OCI-LY3 (cell line): ENCODE results near the gene PADI3.

Experiments
- H2AFZ ChIP-seq: fragments of 200-600, 300-600 bp; shearing (Covaris generic); 2 replicates; pipeline ENCODE4 v1.6.0; 2014; ENCODE audit warnings: antibody characterized with exemption, low read depth, low read length
- H3K27ac ChIP-seq: fragments of 200-600, 300-600 bp; sonication (generic); 2 replicates; pipeline ENCODE4 v1.5.1; 2014; ENCODE audit warnings: mild to moderate bottlenecking, low read length, moderate library complexity, mixed read lengths
- H3K27me3 ChIP-seq: fragments of 200-600, 300-600 bp; sonication (generic); 2 replicates; pipeline ENCODE4 v1.6.1; 2014; ENCODE audit warnings: low read depth, low read length, mixed read lengths
- H3K36me3 ChIP-seq: fragments of 200-600, 300-600 bp; sonication (generic); replicated peaks from 2 replicates; pipeline ENCODE3; 2014; ENCODE audit warnings: low read depth, low read length, mixed read lengths
- H3K4me1 ChIP-seq: fragments of 300-600, 200-600 bp; sonication (generic); 2 replicates; pipeline ENCODE4 v1.6.1; 2014; ENCODE audit warnings: low read length, mixed read lengths
- H3K4me2 ChIP-seq: fragments of 200-600, 300-600 bp; sonication (generic); 2 replicates; pipeline ENCODE4 v1.6.1; 2014; ENCODE audit warnings: low read length, mixed read lengths
- H3K4me3 ChIP-seq: fragments of 300-600, 200-600 bp; sonication (generic); 2 replicates; pipeline ENCODE4 v1.5.1; 2014; ENCODE audit warnings: antibody characterized with exemption, mild to moderate bottlenecking, low read length, moderate library complexity
- H3K79me2 ChIP-seq: fragments of 300-600, 200-600 bp; shearing (Covaris generic); 2 replicates; pipeline ENCODE4 v1.6.1; 2014; ENCODE audit warnings: mild to moderate bottlenecking, low read length, mixed read lengths
- H3K9ac ChIP-seq: fragments of 300-600, 200-600 bp; shearing (Covaris generic); 2 replicates; pipeline ENCODE4 v1.6.0; 2014; ENCODE audit warnings: mild to moderate bottlenecking, low read length, moderate library complexity
- H3K9me3 ChIP-seq: fragments of 200-600, 300-600 bp; shearing (Covaris generic); 2 replicates; pipeline ENCODE4 v1.6.1; 2014; ENCODE audit warnings: low read length, mixed read lengths; ENCODE audit not compliant: insufficient read depth
- H4K20me1 ChIP-seq: fragments of 200-600, 300-600 bp; sonication (generic); 2 replicates; pipeline ENCODE4 v1.6.1; 2016; ENCODE audit warnings: low read length, mixed read lengths; ENCODE audit not compliant: insufficient read depth
- EZH2phosphoT487 ChIP-seq: fragments of 200-600 bp; shearing (Covaris generic); IDR thresholded peaks from 2 replicates; pipeline ENCODE4 v1.6.1; 2018; ENCODE audit warnings: antibody characterized with exemption, mixed run types, low read depth
- TF ChIP-seq, protein P1 (sequence below): fragments of 200-600, 300-600 bp; sonication (generic); IDR thresholded peaks from 2 replicates; pipeline ENCODE4 v1.5.1; 2014; ENCODE audit warnings: antibody characterized with exemption, low read length, low read depth

Gene PADI3

GRCh38 chr1:17310068-17310640 is 61.3 kb downstream of the PADI3 start:
- H3K27ac ChIP-seq = no peak overlapping the region
- no peaks in the 10 kb centered on the region for H3K4me1 ChIP-seq
- H3K36me3 ChIP-seq = no peaks in the 10 kb centered on the region
- H4K20me1 ChIP-seq = no peaks in the 10 kb centered on the region
- H3K9me3 ChIP-seq = no peaks in the 10 kb centered on the region
- TF ChIP-seq, protein P1, sequence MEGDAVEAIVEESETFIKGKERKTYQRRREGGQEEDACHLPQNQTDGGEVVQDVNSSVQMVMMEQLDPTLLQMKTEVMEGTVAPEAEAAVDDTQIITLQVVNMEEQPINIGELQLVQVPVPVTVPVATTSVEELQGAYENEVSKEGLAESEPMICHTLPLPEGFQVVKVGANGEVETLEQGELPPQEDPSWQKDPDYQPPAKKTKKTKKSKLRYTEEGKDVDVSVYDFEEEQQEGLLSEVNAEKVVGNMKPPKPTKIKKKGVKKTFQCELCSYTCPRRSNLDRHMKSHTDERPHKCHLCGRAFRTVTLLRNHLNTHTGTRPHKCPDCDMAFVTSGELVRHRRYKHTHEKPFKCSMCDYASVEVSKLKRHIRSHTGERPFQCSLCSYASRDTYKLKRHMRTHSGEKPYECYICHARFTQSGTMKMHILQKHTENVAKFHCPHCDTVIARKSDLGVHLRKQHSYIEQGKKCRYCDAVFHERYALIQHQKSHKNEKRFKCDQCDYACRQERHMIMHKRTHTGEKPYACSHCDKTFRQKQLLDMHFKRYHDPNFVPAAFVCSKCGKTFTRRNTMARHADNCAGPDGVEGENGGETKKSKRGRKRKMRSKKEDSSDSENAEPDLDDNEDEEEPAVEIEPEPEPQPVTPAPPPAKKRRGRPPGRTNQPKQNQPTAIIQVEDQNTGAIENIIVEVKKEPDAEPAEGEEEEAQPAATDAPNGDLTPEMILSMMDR = no peak
- TF ChIP-seq EZH2phosphoT487 = no peak
- no peak overlapping the region for H2AFZ ChIP-seq
- no peak overlapping the region for H3K4me2 ChIP-seq
- no peak overlapping the region for H3K9ac ChIP-seq
- no peaks in the 10 kb centered on the region for H3K79me2 ChIP-seq
- no peaks in the 10 kb centered on the region for H3K27me3 ChIP-seq
- H3K4me3 ChIP-seq = no peak overlapping the region

- H3K4me2 ChIP-seq = no peak overlapping the region
- H3K4me3 ChIP-seq = no peak overlapping the region
- no peaks in the 10 kb centered on the region for H3K27me3 ChIP-seq
- no peaks in the 10 kb centered on the region for H3K9me3 ChIP-seq
- no peaks in the 10 kb centered on the region for H3K4me1 ChIP-seq
- H3K9ac ChIP-seq = no peak overlapping the region
- no peaks in the 10 kb centered on the region for H3K79me2 ChIP-seq
- no peak overlapping the region for H3K27ac ChIP-seq
- TF ChIP-seq, protein P1 = no peak
- TF ChIP-seq EZH2phosphoT487 = no peak
- H4K20me1 ChIP-seq = no peaks in the 10 kb centered on the region
- H2AFZ ChIP-seq = no peak overlapping the region
- H3K36me3 ChIP-seq = no peaks in the 10 kb centered on the region
These were observed 64.8 kb downstream of the PADI3 start for GRCh38 chr1:17313530-17314309.

DNA sequence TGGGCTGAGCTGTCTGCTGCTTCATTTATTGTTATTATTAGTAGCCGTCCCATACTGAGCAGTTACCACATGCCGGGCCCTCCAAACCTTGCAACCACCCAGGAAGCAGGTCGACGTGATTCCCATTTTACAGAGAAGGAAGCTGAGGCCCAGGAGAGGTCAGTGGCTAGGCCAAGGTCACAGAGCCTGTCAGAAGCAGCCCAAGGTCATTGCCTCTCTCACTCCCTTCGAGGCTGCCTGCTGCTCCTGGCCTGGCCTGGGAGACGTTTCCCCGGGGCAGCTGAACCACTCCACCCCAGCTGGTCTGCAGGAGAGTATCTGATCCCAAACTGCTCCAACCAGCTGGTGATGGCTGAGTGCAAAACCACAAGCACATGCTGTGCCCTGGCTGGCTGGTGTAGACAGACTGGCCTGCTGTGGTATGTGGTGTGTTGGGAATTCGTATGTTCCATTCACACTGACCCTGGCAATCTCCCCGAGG is 65.6 kb downstream of the PADI3 start:
- Histone ChIP-seq H2AFZ (no peak overlapping the region), H3K9ac (no peak overlapping the region), H3K4me2 (no peak overlapping the region)

GRCh38 chr1:17315542-17316130 is 66.7 kb downstream of the PADI3 start:
- Histone ChIP-seq H3K4me1 (no peaks in the 10 kb centered on the region), H3K27ac (no peak overlapping the region), H3K4me3 (no peak overlapping the region), H2AFZ (no peak overlapping the region), H3K9me3 (no peaks in the 10 kb centered on the region), H3K79me2 (no peaks in the 10 kb centered on the region), H3K36me3 (no peaks in the 10 kb centered on the region), H3K27me3 (no peaks in the 10 kb centered on the region), H3K4me2 (no peak overlapping the region), H3K9ac (no peak overlapping the region), H4K20me1 (no peaks in the 10 kb centered on the region)
- TF ChIP-seq, protein P1 = no peak
- no peak for TF ChIP-seq EZH2phosphoT487

More for the DNA sequence above, 65.6 kb downstream of the PADI3 start:
- Histone ChIP-seq H3K36me3 (no peaks in the 10 kb centered on the region), H3K27me3 (no peaks in the 10 kb centered on the region), H4K20me1 (no peaks in the 10 kb centered on the region), H3K4me3 (no peak overlapping the region), H3K4me1 (no peaks in the 10 kb centered on the region), H3K79me2 (no peaks in the 10 kb centered on the region), H3K27ac (no peak overlapping the region), H3K9me3 (no peaks in the 10 kb centered on the region)
- no peak for TF ChIP-seq EZH2phosphoT487
- TF ChIP-seq, protein P1 = no peak
